Ishikawa (cell line): ENCODE data around the gene CDH2.

Source experiments
- CREB1 ChIP-seq: IDR thresholded peaks from 2 replicates; pipeline ENCODE4 v1.6.1; 2012; ENCODE audit warnings: low read depth
- EGR1 ChIP-seq: IDR thresholded peaks from 2 replicates; pipeline ENCODE4 v1.6.1; 2012
- EP300 ChIP-seq: IDR thresholded peaks from 2 replicates; pipeline ENCODE4 v1.6.1; 2012; ENCODE audit warnings: borderline replicate concordance
- MAX ChIP-seq: IDR thresholded peaks from 2 replicates; pipeline ENCODE4 v1.6.1; 2012
- NFIC ChIP-seq: IDR thresholded peaks from 2 replicates; pipeline ENCODE4 v1.6.1; 2012
- RAD21 ChIP-seq: IDR thresholded peaks from 2 replicates; pipeline ENCODE4 v1.6.1; 2012; ENCODE audit warnings: low read depth
- REST ChIP-seq: IDR thresholded peaks from 2 replicates; pipeline ENCODE4 v1.6.1; 2012; ENCODE audit warnings: low read depth, mild to moderate bottlenecking
- TAF1 ChIP-seq: IDR thresholded peaks from 2 replicates; pipeline ENCODE4 v1.6.1; 2012; ENCODE audit warnings: low read depth, mild to moderate bottlenecking

- TF ChIP-seq REST (no peak), EP300 (no peak), EGR1 (no peak), CREB1 (no peak), TAF1 (no peak), NFIC (no peak), MAX (no peak), RAD21 (no peak)
These were observed 21.7 kb upstream of the CDH2 start for GRCh38 chr18:28198620-28199019.
